Cardiac septum (tissue), 1 donor: ENCODE results near the gene SEPHS1. TPM values are rescaled to one million over a fixed set of nuclear protein-coding genes. Genes with fewer than 3 reads are reported as not detected.
A peak's percentile ranks its signal among the peaks of the same experiment; 100 is the strongest.

Experiments
- DNase-seq: peaks from one replicate; pipeline ENCODE4 v3.0.0-alpha.2; 2020; ENCODE audit warnings: low spot score
- intact Hi-C: fragments of 100-400 bp; cut with DNase I; formaldehyde crosslinking; loops from one replicate; pipeline ENCODE4 v1.14.0; 2022
- total RNA-seq: library from RNA; stranded (reverse); fragmentation: NEBNext Ultra II Directional; extraction: Animal tissue kit (Norgen Biotek cat#: 25700); gene quantifications from one replicate; pipeline ENCODE4 v1.2.1, GENCODE V29; 2021
- donor health status: DM: no; HTN: no; CAD: no.

SEPHS1 gene
- total RNA-seq, 1 donor from 2014 or later: 30.4 TPM

GRCh38 chr10:13366891-13367290 is 18.8 kb upstream of the SEPHS1 start:
- intact Hi-C loops: no loop called here
- DNase-seq: no peak

GRCh38 chr10:13365831-13366230 is 17.7 kb upstream of the SEPHS1 start:
- no peak for DNase-seq
- intact Hi-C loops: no loop called here

GRCh38 chr10:13365243-13365642 is 17.1 kb upstream of the SEPHS1 start:
- intact Hi-C loops: no loop called here
- DNase-seq: no peak

- intact Hi-C loops: no loop called here
- no peak for DNase-seq
These were observed 12.5 kb upstream of the SEPHS1 start for GRCh38 chr10:13360587-13360986.

DNA sequence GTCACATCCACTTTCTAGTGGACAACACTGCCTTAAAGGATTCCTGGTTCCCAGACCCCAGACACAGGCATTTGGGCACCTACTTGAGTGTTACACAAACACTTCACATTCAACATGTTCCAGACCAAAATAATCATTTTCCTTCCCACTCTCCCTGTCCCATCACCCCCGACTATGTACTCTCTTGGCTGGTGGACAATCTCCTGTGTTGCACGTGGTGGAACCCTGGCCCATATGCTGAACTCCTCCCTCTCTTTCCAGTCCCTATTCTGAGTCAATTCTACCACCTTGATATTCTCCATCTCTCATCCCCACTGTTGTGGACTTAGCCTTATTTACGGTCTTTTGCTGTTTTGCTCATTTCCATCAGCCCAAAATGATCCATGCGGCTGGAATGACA is 8.3 kb upstream of the SEPHS1 start:
- intact Hi-C loops: no loop called here
- DNase-seq: no peak

- intact Hi-C loops: no loop called here
- DNase-seq: no peak
These were observed 6.7 kb upstream of the SEPHS1 start for GRCh38 chr10:13354783-13355182.

DNA sequence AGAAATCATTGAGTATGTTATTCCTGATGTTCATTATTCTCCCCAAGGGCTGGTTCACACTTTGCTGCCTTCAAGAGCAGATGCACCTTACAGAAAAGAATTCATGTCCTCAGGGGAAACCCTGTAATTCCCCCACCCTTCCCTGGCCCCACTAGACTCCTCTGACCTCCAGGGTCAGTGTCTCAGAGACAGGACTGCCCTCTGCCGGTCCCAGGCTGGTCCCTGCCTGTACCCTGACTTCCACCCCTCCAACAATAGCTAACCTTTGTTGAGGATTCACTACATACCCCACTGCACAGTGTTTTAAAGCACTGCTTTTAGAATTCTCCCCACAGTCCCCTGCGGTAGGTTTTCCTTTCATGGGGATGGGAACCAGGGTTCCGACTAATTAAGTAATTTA is 4.4 kb upstream of the SEPHS1 start:
- intact Hi-C loops: no loop called here
- DNase-seq: no peak

DNA sequence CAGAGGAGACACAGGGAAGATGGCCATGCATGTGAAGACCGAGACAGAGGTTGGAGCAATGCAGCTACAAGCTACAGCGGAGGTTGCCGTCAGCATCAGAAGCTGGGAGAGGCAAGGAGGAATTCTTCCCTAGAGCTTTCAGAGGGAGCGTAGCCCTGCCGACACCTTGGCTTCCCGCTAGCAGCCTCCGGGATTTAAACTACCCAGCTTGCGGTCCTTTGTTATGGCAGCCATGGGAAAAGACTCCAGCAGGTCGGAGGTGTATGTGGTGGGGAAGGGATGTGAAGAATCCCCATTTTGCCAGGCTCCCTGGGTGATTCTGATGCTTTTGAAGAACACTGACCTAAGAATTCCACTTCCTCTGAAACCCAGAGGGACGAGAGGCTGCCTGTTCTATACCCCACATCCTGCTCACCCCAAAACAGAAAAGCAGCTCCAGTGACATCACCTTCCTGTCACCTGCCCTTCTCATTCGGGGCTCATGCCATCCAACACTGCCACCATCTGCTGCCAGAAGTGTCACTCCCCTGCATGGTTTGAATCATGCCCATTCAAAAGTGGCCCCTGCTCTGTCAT is 3.3 kb upstream of the SEPHS1 start:
- intact Hi-C loops: no loop called here
- DNase-seq: no peak

DNA sequence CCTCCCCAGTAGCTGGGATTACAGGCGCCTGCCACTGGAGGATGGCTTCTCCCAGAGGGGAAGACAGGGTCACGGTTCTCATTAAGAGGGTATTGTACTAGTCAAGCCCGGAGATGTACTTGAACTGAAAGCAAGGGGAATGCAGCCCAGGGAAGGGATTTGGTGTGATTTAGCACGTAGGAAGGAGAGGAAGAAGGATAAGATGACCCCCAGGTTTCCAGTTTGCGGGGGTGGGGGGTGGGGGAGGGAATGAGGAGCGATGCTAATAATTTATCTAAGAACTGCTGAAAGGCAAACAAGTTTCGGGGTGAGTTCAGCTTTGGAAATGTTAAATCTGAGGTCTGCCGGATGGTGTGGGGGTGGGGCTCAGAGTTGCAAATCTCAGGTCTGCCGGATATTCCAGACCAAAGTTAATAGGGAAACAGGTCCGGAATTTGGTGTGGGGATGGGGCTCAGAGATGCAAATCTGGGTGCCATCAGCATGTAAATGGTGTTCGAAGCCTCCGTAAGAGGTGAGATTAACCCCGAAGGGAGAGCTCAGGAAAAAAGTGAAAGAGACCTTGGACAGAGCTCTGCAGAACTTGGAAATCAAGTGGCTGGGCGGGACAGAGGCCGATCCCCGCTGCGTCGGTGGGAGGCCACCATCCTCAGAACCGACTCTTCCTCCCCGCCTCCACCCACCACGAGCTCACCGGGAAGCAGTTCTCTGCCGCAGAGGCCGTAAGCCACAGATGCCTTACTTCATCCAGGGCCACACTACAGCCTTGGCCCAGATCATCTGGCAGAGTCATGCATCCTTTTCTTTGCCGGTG is 1.6 kb upstream of the SEPHS1 start:
- DNase-seq: peak; percentile 78
- intact Hi-C loops: loop anchor here (10.0 kb wide), 1 partner anchor 175 kb away; the partner anchor contains the start of gene BEND7

GRCh38 chr10:13347500-13348156 is 465 bp downstream of the SEPHS1 start:
- intact Hi-C loops: loop anchor here (2.0 to 10.0 kb wide), 2 partner anchors 47 to 177 kb away; partner anchors contain the start of genes BEND7 and PHYH
- peak; percentile 88 for DNase-seq

DNA sequence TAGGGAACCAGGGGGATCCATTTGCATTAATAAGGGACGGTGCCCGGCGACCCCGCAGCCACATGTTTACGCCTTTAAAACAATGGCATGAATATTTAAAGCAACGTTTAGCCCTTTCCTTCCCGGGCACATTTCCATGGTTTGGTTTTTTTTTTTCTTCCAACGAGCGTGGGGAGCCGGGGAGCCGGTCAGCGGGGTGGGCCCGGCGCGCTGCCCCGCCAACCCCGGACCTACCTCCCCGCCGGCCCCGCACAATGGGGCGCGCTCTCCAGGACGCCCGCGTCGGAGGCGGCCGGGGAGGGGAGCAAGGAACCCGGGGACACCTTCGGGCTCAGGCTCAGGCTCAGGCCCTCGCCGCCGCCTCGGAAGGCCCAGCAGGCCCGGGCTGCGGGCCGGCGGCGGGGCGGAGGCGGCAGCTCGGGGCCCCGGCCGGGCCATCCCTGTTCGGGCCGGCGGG is 1.0 kb downstream of the SEPHS1 start:
- intact Hi-C loops: loop anchor here (2.0 to 10.0 kb wide), 2 partner anchors 46 to 178 kb away; partner anchors contain the start of genes BEND7 and PHYH
- no peak for DNase-seq

DNA sequence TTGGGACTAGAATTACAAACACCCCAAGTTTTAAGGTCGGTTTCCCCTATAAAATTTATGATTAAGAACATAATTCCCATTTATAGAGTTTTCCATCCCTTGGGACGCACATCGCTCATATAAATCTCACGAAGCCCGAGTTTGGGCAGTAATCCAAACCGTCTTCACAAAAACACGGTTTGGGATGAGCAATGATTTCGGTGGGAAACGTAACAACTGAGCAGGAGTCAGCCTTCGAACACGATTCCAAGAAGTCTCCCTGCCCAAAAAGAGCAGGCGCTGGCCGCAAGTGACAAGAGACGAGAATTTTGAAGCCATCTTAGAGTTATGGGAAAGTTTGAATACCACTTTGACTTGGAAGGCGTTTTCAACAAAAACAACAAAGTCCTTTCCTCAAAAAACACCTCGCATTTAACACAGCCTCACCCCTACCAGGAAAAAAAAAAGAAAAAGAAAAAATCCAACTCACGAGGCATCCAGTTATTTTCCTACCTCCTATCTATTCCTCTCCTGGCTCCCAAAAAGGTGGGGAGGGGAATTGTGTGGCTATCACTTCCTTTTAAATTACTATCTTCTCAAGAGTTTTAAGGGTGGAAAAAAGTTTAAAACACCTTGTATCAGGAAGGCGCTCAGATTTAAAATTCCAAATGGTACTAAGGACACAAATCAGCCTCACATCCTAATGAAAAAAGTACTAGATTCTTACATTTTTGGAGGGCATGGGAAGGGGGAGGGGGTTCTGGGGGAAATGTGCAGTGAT is 1.6 kb downstream of the SEPHS1 start:
- no peak for DNase-seq
- intact Hi-C loops: loop anchor here (2.0 to 10.0 kb wide), 2 partner anchors 46 to 178 kb away; partner anchors contain the start of genes BEND7 and PHYH

DNA sequence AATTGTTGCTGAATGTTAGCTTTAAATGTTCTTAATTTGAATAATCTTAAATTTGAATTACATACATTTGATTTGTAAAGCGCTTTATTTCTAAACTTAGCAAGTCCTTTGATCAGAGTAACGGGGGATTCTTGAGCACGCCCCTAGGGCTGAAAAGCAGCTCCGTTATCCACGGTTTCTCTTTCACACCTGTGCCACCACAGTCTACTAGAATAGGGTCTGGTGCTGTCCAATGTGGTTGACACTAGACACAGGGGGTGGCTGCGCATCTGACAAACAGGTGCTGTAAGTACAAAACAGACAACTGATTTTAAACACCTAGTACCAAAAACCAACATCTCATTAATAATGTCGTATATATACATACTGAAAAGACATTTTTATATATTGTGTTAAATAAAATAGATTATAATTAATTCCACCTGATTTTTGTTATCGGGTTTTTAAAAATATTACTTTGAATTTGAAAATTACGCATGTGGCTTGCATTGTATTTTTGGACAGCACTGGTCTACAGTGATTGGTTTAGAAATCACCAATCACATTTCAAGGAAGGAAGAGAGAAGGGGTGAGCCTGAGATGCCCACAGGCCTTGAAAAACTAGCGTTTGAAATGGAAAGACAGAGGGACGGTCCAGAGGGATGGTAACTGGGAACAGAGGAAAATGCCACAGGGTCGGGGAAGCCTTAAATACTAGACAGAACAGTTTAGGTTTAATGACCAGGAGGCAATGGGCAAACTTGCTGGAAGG is 7.3 kb downstream of the SEPHS1 start:
- intact Hi-C loops: loop anchor here (10.0 kb wide), 1 partner anchor 184 kb away; the partner anchor contains the start of gene BEND7

GRCh38 chr10:13340068-13340467 is 8.0 kb downstream of the SEPHS1 start:
- intact Hi-C loops: loop anchor here (10.0 kb wide), 1 partner anchor 185 kb away; the partner anchor contains the start of gene BEND7
- DNase-seq: no peak

More for the DNA sequence above, 7.3 kb downstream of the SEPHS1 start:
- no peak for DNase-seq

- DNase-seq: no peak
- intact Hi-C loops: no loop called here
These were observed 9.5 kb downstream of the SEPHS1 start for GRCh38 chr10:13338390-13339110.

DNA sequence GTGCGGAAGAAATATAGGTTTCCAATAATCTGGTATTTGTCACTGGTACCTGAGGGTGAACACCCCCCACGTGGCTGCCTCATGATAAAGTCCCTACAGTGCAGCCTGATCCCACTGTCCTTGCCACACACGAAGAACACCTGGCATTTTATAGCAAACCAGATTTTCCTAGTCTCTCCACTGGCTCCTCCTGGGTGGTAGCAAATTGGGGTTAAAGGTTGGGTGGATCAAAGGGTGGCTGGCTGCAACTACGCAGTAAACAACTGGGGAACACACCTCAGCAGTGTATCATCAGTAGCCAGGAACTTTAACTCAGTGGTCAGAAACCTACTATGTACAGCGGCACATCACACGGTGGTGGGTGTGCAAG is 10.3 kb downstream of the SEPHS1 start:
- no peak for DNase-seq
- intact Hi-C loops: no loop called here

DNA sequence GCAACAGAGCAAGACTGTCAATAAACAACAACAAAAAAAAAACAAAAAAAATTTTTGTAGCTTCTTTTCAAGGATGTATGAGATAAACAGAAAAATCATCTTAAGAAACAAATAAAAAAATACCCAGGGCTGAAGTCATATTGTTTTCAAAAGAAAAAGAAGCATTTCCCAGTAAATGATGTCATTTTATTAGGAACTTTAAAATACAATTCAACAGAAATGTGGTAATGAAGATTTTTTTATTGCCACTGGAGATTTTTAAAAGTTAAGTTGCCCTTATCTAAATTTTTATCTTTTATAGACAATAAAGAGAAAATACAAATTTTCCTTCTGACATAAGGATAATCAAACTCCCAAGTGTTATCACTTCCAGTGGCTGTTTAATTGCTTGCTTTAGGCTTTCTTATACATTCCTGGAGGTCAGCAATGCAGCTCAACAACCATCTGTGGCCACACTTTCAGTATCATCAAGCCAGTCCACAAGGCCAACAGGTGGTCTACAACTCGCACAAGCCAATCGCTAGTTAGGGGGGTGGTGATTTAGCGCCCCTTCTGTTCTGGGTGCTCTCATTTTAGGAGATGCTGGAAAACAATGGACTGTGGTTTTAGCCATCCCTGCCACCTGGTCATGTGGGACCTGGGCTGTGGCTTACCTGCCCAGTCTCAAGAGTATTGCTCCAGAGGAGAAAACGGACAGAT is 10.8 kb downstream of the SEPHS1 start:
- intact Hi-C loops: no loop called here
- no peak for DNase-seq

- DNase-seq: no peak
- intact Hi-C loops: no loop called here
These were observed 12.2 kb downstream of the SEPHS1 start for GRCh38 chr10:13335881-13336280.
